Hematopoietic multipotent progenitor cell (in vitro differentiated cells): ENCODE data around the gene ATG2A. TPM values are rescaled to one million over a fixed set of nuclear protein-coding genes. Genes with fewer than 3 reads are reported as not detected.
A peak's percentile ranks its signal among the peaks of the same experiment; 100 is the strongest.

Experiments
- DNase-seq, 3 donors: peaks; one replicate each; pipeline ENCODE4 v3.0.0-alpha.2; 2011 to 2015; ENCODE audit warnings: low read depth in 2 of 3, low spot score in 2 of 3
- total RNA-seq: library from RNA; depleted of rRNA; stranded (reverse); fragments of >200 nt; gene quantifications from one replicate; pipeline ENCODE4 v1.2.3, GENCODE V29; 2012

The ATG2A gene
- total RNA-seq, 1 donor: 29.9 TPM

DNA sequence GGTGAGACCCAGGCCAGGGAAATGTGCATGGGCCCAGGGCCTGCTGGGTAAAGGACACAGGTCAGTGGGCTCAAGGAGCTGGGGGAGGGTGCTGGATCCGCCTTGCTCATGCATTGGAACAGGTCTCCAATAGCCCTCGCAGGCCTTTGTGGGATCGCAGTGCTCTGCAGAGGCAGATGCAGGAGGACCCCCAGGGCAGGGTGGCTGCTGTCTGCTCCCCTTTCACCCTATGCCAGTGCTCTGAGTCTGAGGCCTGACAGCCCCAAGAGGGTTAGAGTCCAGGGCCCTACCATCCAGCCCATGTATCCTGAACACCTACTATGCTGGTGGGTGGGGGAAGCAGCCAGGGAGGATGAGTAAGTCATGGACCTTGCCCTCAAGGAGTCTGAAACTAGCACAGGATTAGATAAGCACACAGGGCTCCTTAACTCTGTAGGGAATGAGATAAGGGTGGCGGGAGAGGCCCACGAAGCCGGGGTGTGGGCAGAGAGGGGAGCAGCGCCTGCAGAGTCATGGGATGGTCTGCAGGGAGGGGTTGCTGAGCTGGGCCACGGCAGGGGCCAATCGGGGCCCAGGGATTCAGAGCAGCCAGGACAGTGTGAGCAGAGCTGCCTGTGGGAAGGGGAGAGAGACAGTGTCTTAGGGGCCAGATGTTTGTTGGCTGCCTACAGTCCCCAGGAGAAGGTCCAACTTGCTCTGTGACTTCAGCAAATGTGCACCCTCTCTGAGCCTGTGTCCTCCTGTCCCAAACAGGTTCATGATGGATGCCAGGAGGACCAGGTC is 28.1 kb downstream of the ATG2A start:
- DNase-seq: peak in 2 of 3 donors; percentile 34 to 36

DNA sequence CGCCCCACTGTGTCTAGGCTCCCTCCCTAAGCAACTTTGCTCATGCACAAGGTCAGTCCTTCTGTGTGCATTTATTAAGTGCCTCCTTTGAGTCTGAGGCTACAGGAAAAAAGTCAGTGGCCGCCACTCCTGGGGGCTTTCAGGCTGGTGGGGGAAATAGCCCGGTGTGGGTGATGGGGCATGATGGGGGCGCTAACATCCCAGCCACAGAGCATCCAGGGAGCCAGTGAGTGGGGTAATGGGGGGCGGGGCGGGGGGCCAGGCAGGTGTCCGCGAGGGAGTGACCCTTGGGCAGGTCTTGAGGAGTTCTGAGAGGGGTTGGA is 28.6 kb downstream of the ATG2A start:
- no peak for DNase-seq

DNA sequence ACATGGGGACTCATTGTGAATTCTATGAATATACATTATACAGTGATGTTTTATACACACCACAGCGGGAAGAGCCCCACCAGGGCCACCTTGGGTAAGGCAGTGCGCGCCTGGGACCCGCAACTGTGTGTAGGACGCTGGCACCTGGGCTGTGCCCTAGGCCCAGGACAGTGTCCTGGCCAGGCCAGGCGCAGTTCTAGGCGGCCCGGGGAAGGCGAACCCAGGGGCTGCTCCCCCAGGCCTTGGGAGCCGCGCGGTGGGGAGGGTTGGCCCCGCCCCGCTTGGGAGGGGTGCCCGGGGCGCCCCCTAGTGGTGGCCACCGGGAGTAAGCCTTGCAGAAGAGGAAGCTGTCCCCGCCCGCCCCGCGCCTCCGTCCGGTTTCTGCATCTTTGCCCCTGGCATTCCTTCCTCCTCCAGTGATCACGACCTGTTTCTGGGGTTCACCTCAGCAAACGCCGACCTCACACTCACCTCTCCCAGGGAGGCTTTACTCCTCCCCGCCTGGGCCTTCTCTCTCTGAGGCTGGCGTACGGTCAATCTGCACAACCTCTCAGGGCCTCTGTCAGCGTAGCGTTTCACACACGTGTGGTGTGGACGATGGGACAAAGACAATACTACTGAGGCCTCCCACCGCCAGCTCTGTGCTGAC is 29.1 kb downstream of the ATG2A start:
- DNase-seq: peak; percentile 72 to 85 (median 76)

DNA sequence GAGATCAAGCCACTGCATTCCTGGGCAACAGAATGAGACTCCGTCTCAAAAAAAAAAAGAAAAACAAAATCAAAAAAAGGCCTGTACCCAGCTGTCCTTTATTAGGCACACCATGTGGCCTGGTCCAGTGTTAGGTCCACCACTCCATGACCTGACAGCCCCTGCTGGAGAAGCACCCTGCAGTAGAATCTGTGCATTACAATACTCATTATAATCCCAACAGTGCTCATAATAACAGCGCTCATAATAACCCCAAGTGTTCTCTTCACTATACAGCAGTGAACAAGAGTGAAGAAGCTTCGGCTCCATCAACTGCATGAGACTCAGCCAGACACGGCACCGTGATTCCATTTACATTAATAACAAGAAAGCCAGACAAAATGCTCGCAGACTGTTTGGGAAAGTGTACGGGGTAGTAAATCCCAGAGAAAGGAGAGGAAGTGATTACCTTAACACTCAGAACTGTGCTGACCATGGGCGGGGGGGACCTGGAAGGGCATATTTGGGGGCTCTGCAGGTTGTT is 29.7 kb downstream of the ATG2A start:
- no peak for DNase-seq

DNA sequence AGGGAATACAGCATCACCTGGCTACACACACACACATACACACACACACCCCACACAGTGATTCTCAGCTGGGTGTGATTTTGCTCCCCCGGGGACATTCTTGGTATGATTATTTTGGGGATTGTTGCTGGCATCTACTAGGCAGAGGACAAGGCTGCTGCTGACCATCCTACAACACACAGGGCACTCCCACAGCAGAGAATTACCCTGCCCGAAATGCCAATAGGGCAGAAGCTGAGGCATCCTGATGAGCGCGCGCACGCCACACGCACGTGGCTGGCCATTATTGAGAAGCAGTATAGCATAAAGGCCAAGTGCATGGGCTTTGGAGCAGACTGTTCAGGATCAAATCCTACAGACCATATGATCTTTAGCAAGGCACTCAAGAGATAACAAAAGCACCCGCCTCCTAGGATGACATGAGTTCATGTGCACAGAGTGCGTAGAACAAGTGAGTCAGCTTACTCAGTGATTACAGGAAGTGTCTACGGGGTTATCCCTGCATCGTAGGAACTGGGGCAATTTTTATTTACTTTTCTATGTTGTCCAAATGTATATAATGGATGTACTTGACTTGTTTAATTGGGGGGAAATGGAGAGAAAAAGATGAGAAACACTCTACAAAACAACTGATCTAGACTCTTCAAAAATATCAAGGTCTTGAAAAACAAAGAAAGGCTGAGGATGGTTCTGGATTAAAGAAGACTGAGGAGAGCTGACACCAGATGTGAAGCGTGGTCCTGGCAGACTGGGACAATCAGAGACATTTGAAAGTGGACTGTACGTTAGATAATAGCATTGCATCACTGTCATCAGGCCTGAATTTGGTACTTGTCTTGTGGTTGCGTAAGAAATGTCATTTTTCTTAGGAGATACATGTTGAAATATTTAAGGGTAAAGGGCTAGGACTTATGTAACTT is 31.4 kb downstream of the ATG2A start:
- DNase-seq: peak in 2 of 3 donors; percentile 31 to 41

DNA sequence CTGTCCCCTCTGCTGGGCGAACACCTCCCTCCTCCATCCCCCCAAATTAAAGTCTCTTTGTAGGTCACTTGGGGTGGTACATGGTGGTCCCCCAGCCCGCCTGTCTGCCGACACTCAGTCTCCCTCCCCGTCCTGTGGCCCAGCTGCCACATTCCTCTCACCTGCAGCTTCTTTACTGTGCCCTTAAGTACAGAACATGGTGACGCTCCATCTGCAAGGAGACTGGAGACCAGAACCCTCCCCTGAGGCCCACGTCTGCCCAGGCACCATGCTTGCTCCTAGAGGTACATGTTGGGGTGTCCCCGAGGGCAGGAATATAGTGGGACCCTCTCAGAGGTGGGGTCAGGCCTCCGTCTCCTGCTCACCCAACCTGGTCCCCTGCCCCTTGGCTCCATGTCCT is 33.0 kb downstream of the ATG2A start:
- no peak for DNase-seq

DNA sequence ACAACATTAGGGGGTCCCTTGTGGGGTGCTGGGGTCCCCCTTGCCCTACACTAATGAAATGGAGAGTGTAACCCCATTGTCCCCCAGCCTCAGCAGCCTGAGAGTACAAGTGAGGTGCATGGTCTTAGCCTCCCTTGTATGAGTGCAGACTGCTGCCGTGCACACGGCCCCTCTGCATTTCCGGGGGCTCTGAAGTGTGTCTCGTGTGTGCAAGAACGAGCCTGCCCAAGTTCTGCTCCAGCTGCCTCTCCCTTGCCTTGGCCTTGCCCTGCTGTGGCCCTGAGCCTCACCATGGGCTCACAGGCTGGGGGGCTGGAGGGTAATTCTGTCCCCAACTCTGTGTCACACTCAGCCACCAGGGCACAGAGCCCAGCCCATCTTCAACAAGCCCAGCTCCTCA is 33.4 kb downstream of the ATG2A start:
- no peak for DNase-seq

DNA sequence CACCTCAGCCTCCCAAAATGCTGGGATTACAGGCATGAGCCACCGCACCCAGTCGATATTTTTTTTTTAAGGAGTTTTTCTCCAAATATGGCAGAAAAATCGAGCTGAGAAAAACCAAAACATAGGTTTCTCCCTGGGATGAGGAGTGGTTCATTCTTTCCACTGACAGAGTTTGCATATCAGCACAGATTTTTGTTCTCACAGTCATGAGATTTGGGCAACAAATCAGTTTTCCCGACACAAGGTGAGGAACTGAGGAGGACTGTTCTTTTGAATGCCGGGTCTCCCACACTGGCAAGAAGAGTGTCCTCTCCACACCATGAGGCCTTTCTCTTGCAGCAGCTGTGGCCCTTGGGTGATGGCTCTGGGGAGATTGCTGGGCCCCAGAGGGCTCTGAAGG is 34.8 kb downstream of the ATG2A start:
- DNase-seq: no peak

DNA sequence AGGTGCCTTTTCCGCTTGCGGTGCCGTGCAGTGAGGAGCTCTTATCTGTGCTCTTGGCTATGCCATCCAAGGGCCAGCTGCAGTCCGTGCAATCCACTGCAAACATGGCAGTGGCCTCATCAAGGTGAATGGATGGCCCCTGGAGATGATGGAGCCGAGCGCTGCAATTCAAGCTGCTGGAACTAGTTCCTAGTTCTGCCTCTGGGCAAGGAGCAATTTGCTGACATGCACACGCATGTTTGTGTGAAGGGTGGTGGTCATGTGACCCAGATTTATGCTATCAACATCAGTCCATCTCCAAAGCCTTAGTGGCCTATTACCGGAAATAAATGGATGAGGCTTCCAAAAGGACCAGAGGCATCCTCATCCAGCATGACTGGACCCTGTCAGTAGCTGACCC is 35.5 kb downstream of the ATG2A start:
- DNase-seq: no peak

DNA sequence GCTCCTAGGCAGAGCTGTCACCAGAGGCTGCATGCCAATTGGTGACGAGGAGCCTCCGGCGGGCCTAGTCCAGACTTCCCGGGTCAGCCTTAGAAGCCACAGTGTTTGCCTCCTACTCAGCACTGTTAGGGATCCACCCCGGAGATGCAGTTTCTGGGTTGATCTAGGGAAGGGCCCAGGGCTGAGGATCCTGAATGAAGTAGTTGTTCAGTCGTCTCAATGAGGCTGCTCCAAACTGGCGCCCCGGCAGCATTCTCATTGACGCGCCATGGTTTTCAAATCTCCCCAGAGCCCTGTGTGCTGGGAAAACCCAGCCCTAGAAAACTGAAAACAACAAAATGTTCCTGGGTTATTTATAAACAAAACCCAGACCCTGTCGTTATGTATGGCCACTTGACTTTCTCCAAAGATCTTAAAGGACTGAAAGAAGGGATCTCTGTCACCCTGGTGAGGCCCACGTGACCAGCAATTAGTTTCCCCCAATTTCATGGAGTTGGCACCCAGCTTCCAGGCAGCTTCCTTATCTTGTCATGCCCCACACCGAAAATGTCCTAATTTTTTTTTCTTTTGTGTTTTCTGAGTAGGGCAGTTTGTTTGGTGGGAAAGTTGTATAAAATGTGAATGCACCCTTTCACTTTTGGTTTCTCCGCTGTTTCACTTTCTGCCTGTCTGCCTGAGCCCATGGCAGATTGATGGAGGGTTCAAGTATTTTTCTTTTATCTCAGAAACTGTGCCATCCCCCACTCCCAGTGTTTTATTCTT is 36.6 kb downstream of the ATG2A start:
- DNase-seq: peak in 1 of 3 donors; percentile 43

DNA sequence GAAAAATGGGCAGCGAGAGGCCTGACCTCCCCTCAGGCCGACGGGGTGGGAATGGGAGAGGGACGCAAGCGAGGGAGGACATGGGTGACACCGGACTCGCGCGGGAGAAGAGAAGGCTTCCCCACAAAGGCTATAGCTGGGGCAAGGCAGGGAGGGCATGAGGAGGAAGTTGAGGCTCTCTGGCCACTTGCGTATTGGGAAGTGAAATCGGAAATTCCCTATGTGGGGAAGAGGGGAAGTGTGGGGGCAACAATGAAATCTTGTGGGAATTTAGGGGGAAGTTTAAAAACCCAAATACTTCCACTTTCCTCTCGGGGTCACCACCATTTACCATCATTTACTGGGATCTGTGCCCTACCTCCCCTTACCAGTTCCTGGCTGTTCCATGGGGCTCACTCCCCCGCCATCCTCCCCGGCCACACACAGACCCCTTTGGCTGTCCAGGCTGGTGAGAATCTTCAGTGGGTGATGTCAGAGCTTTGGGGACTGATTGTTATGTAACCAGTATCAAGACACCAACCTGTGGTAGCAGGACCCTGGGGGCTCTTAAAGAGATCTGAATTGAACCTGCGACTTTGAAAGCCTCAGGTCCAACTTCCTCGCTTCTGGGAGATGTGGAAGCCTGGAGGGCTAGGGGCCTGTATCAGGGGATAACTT is 37.6 kb downstream of the ATG2A start:
- DNase-seq: no peak

DNA sequence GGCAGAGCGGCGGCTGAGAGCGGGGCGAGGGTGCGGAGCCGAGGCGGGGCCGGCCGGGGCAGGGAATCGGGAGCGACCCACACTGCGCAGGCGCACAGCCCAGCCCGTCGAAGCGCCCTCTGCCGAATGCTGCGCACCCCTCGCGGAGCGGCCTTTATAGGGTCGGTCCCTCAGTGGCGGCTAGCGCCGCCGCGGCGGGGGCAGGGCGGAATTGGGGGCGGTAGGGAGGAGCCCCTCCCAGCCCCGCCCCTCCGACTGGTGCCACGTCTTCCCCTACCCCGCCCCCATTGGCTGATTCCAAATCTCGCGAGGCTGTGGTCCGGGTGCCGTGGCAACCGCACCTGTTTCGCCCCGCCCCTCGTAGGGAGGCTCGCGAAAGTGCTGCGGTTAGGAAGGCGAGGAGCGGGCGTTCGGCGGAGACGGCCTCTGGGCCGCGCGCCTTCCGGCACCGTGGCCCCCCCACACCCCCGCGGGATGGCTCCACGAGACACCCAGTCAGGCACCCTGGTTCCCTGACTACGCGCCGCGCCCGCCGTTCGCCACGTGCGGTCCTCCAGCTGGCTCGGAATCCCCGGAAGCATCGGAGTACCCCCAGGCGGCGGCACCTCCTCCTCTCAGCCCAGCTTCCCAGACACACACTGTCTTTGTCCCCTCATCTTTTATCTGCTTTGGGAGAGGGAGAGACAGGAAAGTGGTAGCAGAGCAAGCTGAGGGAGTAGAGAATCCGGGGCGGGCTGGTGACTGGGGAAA is 38.3 kb downstream of the ATG2A start, which contains the start of gene EHD1:
Gene EHD1 (minus strand): TSS at position 128 of the 750 bp plus-strand sequence. CDS start 157 bp downstream, outside the sequence.
- DNase-seq: peak; percentile 99

DNA sequence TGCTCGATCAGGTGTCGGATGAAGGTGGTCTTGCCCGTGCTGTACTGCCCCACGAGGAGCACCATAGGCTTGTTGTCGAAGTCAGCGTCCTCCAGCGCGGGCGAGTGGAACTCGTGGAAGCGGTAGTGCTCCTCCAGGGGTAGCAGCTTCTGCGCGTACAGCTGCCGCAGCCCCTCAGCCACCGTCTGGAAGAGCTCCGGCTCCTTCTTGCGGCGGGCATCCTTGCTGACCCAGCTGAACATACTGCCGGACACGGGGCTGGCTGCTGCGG is 38.9 kb downstream of the ATG2A start:
- DNase-seq: no peak

DNA sequence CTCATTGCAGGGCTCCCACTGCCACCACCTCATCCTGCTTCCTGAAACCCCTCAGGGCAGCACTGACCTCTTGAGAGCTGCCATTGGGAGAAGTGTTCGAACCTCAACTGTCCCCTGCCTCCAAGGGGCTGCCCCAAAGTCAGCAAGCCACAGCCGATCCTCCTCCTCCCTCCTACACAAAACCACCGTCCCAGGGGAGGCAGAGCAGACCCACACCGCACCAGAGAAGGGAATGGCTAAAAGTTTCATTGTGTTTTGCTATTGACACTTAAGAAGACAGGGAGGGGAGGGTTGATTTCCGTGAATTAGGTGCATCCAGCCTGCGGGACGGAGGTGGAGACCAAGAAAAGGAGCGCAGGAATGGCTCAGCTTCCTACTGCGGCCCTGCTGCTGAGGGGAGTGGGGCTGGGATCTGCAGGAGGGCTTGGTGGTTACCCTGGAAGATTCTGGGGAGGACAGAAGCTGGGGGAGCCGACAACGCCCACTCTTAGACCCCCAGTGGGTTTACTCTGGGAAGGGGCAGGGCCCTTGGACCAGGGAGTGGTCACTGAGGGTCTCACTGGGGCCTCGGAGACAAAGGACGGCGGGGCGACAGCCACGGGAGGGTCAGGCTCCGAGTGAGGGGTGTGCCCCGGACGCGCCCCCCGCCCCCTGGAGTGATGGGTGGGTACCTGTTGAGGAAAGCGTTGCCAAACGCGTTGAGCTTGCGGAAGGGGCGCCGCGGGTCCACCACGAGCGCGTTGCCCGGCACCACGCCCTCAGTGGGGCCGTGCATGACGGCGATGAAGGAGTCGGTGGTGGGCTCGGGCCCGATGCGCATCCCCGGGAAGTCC is 39.4 kb downstream of the ATG2A start:
- DNase-seq: no peak

DNA sequence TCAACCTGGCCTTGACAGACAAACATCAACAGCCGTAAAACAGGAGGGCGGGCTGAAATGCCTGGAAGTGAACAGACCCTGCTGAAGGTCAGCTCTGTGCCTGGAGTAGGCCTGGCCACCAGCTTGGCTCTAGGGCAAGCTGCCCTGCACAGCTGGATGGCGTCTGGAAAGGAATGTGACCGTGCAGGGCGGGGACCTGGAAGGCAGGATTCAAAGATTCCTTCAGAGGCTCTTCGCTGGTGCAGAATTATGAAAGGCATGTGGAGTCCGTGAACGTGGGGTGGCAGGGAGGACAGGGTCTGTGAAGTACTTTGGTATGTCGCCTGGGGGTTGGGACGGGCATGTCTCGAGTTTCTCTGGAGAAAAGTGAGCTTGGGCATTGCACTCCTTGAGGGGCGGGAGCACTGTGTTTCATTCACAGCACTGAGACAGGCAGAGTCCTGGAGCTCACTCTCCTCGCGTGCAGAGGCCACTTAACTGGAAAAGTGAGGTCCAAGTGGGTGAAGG is 40.1 kb downstream of the ATG2A start:
- no peak for DNase-seq

DNA sequence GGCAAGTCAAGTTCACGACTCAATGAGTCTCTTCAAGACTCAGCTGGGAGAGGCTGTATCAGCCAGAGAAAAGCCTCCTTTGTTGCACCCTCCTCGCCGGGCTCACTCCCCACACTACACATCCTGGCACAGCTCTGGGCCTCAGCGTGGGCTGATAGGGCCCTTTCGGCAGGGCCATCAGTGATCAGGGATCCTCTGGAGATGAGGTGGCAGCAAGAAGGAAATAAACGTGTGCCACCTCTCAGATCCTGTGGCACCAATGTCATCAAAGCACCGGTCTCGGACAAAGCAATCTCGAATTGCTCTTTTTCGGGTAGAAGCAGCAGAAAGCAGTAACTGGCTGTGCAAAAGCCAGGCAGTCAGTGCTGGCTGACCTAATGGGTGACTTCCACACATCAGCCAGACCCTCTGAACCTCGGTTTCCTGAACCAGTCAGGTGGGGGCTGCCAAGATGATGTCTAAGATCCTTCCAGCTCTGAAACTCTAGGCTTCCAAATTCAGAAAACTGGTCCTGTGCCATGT is 40.7 kb downstream of the ATG2A start:
- DNase-seq: no peak

DNA sequence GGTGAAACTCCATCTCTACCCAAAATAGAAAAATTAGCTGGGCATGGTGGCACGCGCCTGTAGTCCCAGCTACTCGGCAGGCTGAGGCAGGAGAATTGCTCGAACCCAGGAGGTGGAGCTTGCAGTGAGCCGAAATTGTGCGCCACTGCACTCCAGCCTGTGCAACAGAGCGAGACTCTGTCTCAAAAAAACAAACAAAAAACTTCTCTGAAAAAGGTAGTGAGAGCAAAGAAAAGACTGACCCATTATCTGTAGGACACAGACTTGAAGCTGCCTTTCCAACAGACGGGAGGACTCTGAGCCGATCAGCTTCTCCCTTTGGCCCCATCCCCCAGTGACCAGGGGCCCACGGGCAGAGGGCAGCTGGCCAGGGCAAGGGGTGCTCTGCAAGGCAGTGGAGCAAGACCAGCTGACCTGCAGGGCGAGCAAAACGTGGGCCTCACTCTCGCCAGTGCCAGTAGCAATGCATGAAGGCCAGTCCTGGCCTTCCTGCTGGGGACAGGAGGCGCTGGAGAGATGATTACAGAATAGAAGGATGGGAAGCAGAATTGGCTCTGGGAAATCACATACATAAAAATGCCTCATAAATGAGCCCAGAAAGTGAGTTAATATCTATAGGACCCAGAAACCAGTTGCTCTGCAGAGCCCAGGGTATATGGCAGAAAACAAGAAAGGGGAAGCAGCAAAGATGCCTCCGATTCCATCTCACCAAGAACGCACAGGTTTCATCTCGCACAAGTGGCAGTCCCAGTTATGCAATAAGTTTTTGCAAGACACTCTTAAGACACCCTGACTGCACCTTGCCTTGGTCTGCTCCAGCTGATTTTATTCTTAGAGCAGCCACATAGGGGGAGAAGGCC is 41.4 kb downstream of the ATG2A start:
- DNase-seq: no peak
